Measurements from ENCODE around the gene PTH1R. TPM values are rescaled to one million over a fixed set of nuclear protein-coding genes. Genes with fewer than 3 reads are reported as not detected.

The PTH1R gene
- total and polyA plus RNA-seq, 12 donors, result 1.5 to 89.8 (median 4.2) TPM

DNA sequence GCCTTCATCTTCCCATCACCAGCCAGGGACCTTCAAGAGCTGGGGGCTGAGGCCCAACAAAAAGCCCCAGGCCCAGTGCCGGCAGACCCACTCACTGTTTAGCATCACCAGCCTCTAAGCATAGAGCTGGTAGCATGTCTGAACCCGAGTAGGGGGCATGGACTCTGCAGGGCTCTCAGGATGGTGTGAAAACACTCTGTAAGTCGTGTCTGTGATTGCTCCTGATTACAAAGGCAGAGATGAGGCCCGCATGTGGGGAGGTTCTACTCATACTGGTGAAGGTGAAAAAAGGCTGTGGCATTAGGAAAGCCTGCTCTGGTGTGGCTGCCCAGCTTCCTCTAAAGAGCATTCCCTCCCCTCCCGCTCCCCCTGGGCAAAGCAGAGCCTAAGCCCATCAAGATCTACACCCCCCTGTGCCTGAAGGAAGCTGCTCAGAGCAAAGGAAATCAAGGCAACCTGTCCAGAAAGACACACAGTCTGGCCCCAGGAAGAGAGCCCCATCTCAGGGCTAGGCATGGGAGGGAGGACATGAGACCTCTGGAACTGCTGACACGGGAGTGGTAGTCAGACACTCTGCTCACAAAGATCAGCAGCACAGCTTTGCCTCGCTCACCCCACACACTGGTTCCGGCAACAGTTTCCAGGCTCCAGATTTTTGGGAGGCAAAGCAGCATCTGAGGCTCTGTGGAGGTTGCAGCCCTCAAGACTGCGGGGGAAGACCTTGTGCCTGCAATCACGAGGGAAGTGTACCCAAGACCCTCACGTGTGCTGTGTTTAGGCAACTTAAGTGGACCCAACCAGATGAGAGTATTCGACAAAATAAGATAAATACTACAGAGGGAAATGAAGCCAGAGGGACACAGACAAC, 62.3 kb downstream of the PTH1R start:
- H3K4me3 ChIP-seq, result no peak overlapping the region
- intact Hi-C loops (cut with DNase I), result no loop called here
- no peaks in the 10 kb centered on the region for H3K9me3 ChIP-seq
- H3K4me1 ChIP-seq, result peaks cover 23 to 88% (median 80%) of the 10 kb centered on the region in 9 donors
- peak overlapping the region in 9 of 10 donors; percentile 27 to 87 (median 64) for H3K27ac ChIP-seq
- DNase-seq, result no peak
- no peak for TF ChIP-seq CTCF (IDR thresholded peaks at IDR 0.05)
- peaks cover 0 to 62% (median 17%) of the 10 kb centered on the region in 9 donors for H3K36me3 ChIP-seq
- ATAC-seq, result no peak
- no peaks in the 10 kb centered on the region for H3K27me3 ChIP-seq
- 65 to 70% methylated on average over 12 of the region's 12 CpGs for WGBS, 2 donors

DNA sequence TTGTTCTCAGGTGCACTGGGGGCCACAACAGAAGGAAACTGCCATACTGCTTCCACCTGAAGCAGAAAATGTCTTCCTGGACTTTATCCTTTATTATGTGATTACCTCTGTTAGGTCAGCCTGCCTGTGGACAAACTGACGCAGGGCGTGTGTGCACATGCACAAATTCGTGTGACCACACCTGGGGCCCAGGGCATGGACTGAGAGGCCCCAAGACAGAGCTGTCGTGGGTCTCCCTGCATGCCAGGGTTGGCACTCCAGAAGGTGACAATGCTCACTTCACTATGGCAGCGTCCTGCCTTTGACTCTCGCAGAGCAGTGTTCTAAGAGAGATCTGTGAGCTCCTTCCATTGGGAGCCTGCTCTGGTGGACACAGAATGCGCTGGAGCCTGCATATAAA, 64.6 kb downstream of the PTH1R start:
- intact Hi-C loops (cut with DNase I), result no loop called here
- Histone ChIP-seq H3K27ac (peak overlapping the region in 7 of 10 donors; percentile 80 to 87 (median 86)), H3K4me1 (peaks cover 20 to 85% (median 74%) of the 10 kb centered on the region in 9 donors), H3K27me3 (no peaks in the 10 kb centered on the region), H3K9me3 (no peaks in the 10 kb centered on the region), H3K4me3 (no peak overlapping the region), H3K36me3 (peaks cover 0 to 66% (median 17%) of the 10 kb centered on the region in 9 donors)
- no peak for DNase-seq
- 88 to 89% methylated on average over 7 of the region's 7 CpGs for WGBS, 2 donors
- ATAC-seq, result no peak
- no peak for TF ChIP-seq CTCF (IDR thresholded peaks at IDR 0.05)

GRCh38 chr3:46942481-46943236, 65.1 kb downstream of the PTH1R start:
- no peak for DNase-seq
- Histone ChIP-seq H3K27me3 (no peaks in the 10 kb centered on the region), H3K4me3 (no peak overlapping the region), H3K36me3 (peaks cover 0 to 62% (median 17%) of the 10 kb centered on the region in 9 donors), H3K9me3 (no peaks in the 10 kb centered on the region), H3K4me1 (peaks cover 25 to 85% (median 74%) of the 10 kb centered on the region in 9 donors), H3K27ac (peak overlapping the region; percentile 71 to 87 (median 85))
- WGBS, 2 donors, result 71 to 83% methylated on average over 12 of the region's 12 CpGs
- intact Hi-C loops (cut with DNase I), result no loop called here
- peak in 3 of 8 donors; percentile 0 to 3 (median 1) for ATAC-seq
- TF ChIP-seq CTCF (IDR thresholded peaks at IDR 0.05), result no peak
